Dermis microvascular lymphatic vessel endothelial cell (primary cell): Measurements from ENCODE around the gene PLCH2. TPM values are rescaled to one million over a fixed set of nuclear protein-coding genes. Genes with fewer than 3 reads are reported as not detected.
A peak's percentile ranks its signal among the peaks of the same experiment; 100 is the strongest.

Source experiments
- DNase-seq, 2 donors: peaks; one replicate each; pipeline versions ENCODE4 v3.0.0 to v3.0.0-alpha.2; 2010; ENCODE audit warnings: low read depth in 2 of 2
- total RNA-seq: library from RNA; depleted of rRNA; stranded (reverse); fragments of >200 nt; gene quantifications from 2 replicates; pipeline ENCODE4 v1.2.1, GENCODE V29; 2014

PLCH2 gene
- total RNA-seq, 1 donor from 2014 or later, result under 0.01 TPM

GRCh38 chr1:2528966-2529783, 53.1 kb downstream of the PLCH2 start:
- DNase-seq, result no peak

GRCh38 chr1:2529784-2530512, 53.9 kb downstream of the PLCH2 start, which contains the start of gene HES5:
TSS of gene HES5 (minus strand) at chr1:2530263. CDS start at chr1:2530164, 99 bp downstream.
- DNase-seq, result peak in 1 of 2 donors; percentile 55

DNA sequence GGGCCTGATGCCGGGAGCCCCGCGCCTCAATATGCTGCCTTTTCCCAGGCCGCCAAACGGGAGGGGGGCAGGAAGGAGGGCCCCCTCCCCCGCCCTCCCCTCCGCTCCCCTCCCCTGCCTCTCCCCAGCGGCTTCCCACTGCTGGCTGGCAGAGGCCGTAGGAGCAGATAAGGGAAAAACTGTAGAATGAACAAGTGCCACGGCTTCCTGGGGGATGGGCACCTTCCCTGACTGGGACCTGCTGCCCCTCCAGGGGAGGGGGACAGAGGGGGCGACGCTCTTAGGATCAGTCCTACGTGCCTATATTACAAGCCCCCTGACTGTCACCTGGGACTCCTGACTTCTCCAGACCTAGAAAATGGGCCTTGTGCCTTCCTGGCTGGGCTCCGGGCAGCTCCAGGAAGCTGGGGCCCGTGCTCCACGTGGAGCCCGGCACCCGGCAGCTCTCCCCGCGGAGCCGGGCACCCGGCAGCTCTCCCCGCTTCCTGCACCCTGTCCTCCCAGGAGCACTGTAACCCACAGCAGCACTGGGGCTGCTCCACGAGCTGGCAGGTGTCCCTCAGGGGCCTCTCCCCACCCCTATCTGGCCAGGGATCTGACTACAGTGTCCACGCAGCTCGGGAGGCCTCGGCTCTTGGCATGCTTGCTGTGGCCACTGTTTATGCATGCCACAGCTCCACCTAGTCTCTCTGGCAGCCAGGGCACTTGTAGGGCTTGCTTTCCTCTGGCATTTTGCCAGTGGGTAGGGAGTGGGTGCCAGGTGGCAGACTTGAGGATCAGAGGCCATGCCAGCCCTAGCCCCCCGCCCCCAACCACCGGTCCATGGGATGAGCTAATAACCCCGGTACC, 54.6 kb downstream of the PLCH2 start:
- DNase-seq, result no peak

GRCh38 chr1:2532485-2533160, 56.5 kb downstream of the PLCH2 start:
- DNase-seq, result no peak

DNA sequence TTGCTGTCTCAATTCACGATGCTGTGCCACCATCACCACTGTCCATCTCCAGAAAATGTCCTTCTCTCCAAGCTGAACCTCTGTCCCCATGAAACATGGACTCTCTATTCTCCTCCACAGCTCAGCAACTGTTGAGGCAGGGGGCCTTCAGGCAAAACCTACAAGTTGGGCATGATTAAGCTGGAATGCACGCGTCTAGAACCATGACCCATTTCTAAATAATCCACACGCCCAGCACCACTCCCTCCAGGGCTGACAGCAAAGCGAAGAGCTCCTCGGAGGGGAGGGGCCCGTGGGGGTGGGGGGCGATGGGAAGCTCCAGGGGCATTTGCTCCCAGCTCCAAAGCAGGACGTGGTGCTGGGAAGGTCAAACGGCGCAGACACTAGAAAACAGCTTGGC, 57.3 kb downstream of the PLCH2 start:
- DNase-seq, result no peak

DNA sequence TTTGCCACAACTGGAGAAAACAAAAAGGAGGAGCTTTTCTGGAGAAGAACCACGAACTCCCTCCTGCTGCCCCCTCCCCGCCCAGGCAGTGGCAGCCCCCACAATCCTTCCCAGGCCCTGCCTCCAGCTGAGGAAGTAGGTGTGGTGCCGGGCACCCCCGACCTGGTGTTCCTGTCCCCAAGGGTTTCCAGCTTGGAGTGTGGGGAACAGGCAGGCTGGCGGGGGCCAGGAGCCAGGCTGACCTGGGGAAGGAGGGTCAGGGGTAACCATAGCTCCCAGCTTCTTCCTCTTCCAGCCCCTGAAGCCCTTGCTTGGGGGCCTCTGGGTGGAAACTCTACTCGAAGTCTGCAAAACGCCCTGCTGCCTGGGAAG, 58.2 kb downstream of the PLCH2 start:
- no peak for DNase-seq

DNA sequence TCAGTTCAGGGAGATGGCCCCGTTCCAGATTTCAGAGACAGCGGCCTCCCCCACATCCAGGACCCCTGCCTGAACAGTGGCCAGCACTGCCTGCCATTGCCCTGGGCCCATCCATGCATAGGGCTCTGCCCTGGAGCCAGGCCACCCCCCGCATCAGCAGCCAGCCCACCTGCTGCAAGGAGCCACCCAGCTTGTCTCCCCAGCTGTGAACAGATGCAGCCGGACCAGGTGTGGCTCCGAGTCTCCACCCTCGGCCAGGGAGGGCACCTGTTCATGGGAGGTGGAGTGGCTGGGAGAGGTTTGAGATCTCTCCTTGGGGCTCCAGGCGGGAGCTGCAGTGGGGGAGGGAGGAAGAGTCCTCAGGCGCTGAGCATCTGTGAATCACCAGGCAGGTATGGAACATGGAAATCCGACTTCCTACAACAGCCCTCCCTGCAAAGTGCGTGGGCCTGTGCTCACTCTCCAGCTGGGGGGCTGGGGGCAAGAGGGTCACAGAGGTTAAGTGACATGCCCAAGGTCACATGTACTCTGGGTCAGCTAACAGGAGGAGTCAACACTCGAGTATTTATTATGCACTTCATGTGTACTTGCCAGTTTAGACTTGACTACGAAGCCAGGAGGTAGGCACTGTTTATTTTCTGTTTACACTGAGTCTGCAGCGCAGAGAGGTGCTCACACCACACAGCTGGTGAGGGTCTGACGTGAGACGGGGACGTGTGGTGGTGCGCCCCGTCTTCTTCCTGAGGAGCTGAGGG, 58.8 kb downstream of the PLCH2 start:
- peak in 1 of 2 donors; percentile 29 for DNase-seq

- DNase-seq, result no peak
Observed at GRCh38 chr1:2535455-2535854, 59.4 kb downstream of the PLCH2 start.

DNA sequence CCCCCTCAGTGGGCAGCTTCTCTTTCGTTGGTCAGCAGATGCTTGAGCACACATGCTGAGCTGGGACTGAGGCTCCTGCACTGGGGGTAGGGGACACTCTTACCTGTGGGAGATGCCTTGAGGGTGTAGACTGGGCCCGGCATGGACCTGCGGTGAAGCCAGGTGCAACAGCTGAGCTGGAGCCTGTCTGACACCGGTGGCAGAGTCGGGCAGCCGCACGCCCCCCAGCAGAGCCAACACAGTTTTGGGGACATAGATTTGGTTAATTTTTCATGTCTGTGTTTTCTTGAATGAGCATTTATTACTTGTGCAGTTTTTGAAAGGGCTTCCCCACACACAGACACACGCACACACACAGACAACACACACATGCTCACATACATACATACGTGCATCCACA, 59.9 kb downstream of the PLCH2 start:
- DNase-seq, result no peak

- no peak for DNase-seq
Observed at GRCh38 chr1:2537784-2538115, 61.7 kb downstream of the PLCH2 start.

DNA sequence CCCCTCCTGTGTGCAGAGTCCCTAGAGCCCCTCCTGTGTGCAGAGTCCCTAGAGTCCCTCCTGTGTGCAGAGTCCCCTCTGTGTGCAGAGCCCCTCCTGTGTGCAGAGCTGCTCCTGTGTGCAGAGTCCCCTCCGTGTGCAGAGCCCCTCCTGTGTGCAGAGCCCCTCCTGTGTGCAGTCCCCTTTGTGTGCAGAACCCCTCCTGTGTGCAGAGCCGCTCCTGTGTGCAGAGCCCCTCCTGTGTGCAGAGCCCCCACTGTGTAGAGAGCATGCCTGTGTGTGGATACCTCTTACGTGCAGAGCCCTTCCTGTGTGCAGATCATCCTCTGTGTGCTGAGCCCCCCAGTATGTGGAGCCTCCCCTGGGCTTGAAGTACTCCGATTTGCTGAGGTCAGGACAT, 62.3 kb downstream of the PLCH2 start:
- no peak for DNase-seq

DNA sequence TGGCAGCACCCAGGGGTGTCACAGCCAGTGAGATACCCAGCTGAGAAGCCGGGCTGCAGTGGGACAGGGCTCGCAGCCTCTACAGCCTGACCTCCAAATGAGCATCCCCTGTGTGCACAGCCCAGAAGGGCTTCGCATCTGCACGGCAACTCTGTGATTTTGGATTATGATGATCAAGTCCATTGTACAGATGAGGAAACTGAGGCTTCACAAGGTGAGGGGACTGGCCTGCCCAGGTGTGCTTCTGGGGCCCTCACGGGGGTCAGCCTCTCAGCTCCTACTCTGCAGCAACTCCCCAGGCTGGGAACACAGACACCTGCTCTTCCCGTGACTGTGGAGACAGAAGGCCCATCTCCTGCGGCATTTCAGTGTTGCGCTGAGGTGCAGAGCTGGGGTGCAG, 62.8 kb downstream of the PLCH2 start:
- DNase-seq, result no peak

GRCh38 chr1:2539312-2539907, 63.3 kb downstream of the PLCH2 start:
- DNase-seq, result no peak

DNA sequence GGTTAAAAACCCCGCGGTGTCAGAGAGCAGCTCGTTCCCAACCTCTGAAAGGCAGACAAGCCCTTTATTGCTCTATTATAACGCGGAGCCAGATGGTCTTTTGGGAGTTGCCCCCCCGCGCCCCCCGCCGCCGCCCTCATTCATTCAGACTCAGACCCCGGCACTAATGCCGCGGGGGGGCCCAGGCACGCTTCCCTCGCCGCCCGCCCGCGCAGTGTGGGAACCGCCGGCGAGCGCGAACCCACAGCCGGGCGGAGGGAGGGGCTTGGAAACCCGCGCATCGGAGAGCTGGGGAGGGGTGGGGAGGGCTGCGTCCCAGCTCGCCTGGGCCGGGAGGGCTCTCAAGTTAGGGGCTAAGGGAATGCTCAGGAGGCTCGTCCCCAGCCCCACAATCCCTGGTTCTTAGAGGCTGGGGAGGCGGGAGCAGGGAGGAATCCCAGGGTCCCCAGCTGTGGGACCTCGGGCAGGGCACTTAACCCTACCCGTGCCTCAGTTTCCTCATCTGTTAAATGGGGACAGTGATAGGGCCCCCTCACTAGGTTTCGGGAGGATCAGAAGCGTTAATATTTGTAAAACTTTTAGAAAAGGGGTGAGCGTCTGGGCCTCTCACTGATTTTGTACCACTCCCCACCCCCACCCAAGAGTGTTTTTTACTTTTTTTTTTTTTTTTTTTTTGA, 64.9 kb downstream of the PLCH2 start:
- DNase-seq, result no peak

DNA sequence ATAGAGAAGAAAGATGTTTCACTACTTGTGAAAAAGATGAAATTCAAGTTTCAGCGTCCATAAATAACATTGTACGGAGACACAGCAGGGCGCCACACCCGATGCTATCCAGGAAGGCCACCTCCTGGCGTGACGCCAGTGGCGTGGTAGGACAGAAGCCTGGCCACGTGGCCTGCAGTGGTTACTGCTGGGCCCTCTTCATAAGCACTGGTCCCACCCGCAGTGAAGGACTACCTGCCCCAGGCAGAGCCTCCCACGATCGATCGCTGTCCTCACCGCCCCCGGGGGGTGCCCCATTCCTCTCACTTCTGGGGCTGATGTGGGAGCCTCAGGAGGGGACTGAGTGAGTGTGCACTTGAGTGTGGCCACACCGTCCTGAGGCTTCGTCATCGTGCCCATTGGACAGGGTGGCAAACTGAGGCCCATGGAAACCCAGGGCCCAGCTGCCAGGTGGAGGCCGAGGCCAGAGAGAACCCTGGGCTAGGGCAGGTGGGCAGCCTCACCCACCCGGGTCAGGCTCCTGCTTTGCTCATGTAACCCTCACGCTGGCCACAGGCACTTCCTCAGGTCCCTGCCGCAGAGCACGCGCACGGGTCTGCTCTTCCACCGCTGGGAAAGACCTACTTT, 65.6 kb downstream of the PLCH2 start:
- peak in 1 of 2 donors; percentile 29 for DNase-seq

GRCh38 chr1:2542246-2542915, 66.3 kb downstream of the PLCH2 start:
- DNase-seq, result no peak

- DNase-seq, result no peak
Observed at GRCh38 chr1:2543543-2544092, 67.5 kb downstream of the PLCH2 start.

GRCh38 chr1:2544093-2544874, 68.2 kb downstream of the PLCH2 start:
- no peak for DNase-seq
